ENCODE results near the gene AUTS2. TPM values are rescaled to one million over a fixed set of nuclear protein-coding genes. Genes with fewer than 3 reads are reported as not detected.

Gene AUTS2
- polyA plus RNA-seq, 4 donors = 69.8 to 109 (median 76.8) TPM

- no peak for DNase-seq (ENCODE audit: low read depth in 4 of 4, low spot score in 3 of 4)
Observed at GRCh38 chr7:70676243-70676642, 1078.0 kb downstream of the AUTS2 start.

GRCh38 chr7:70678621-70679251, 1080.5 kb downstream of the AUTS2 start:
- no peak for DNase-seq (ENCODE audit: low read depth in 4 of 4, low spot score in 3 of 4)

GRCh38 chr7:70679661-70680060, 1081.4 kb downstream of the AUTS2 start:
- DNase-seq (ENCODE audit: low read depth in 4 of 4, low spot score in 3 of 4) = no peak

GRCh38 chr7:70680306-70680705, 1082.0 kb downstream of the AUTS2 start:
- no peak for DNase-seq (ENCODE audit: low read depth in 4 of 4, low spot score in 3 of 4)

GRCh38 chr7:70680743-70681468, 1082.6 kb downstream of the AUTS2 start:
- DNase-seq (ENCODE audit: low read depth in 4 of 4, low spot score in 3 of 4) = no peak

- no peak for DNase-seq (ENCODE audit: low read depth in 4 of 4, low spot score in 3 of 4)
Observed at GRCh38 chr7:70681469-70682350, 1083.4 kb downstream of the AUTS2 start.

- DNase-seq (ENCODE audit: low read depth in 4 of 4, low spot score in 3 of 4) = no peak
Observed at GRCh38 chr7:70684173-70684572, 1085.9 kb downstream of the AUTS2 start.

GRCh38 chr7:70693321-70693685, 1095.0 kb downstream of the AUTS2 start:
- peak in 1 of 4 donors; percentile 39 for DNase-seq (ENCODE audit: low read depth in 4 of 4, low spot score in 3 of 4)

GRCh38 chr7:70693686-70694433, 1095.6 kb downstream of the AUTS2 start:
- peak in 3 of 4 donors; percentile 60 to 68 (median 62) for DNase-seq (ENCODE audit: low read depth in 4 of 4, low spot score in 3 of 4)

- peak in 1 of 4 donors; percentile 20 for DNase-seq (ENCODE audit: low read depth in 4 of 4, low spot score in 3 of 4)
Observed at GRCh38 chr7:70694434-70694970, 1096.2 kb downstream of the AUTS2 start.

GRCh38 chr7:70694971-70695794, 1096.9 kb downstream of the AUTS2 start:
- peak in 2 of 4 donors; percentile 28 to 29 for DNase-seq (ENCODE audit: low read depth in 4 of 4, low spot score in 3 of 4)

- no peak for DNase-seq (ENCODE audit: low read depth in 4 of 4, low spot score in 3 of 4)
Observed at GRCh38 chr7:70695795-70696083, 1097.5 kb downstream of the AUTS2 start.

- no peak for DNase-seq (ENCODE audit: low read depth in 4 of 4, low spot score in 3 of 4)
Observed at GRCh38 chr7:70696201-70696754, 1098.0 kb downstream of the AUTS2 start.

- peak in 1 of 4 donors; percentile 33 for DNase-seq (ENCODE audit: low read depth in 4 of 4, low spot score in 3 of 4)
Observed at GRCh38 chr7:70698219-70698832, 1100.1 kb downstream of the AUTS2 start.

- DNase-seq (ENCODE audit: low read depth in 4 of 4, low spot score in 3 of 4) = no peak
Observed at GRCh38 chr7:70699271-70699670, 1101.0 kb downstream of the AUTS2 start.

GRCh38 chr7:70700055-70700940, 1102.0 kb downstream of the AUTS2 start:
- no peak for DNase-seq (ENCODE audit: low read depth in 4 of 4, low spot score in 3 of 4)

GRCh38 chr7:70700941-70701425, 1102.7 kb downstream of the AUTS2 start:
- no peak for DNase-seq (ENCODE audit: low read depth in 4 of 4, low spot score in 3 of 4)

- no peak for DNase-seq (ENCODE audit: low read depth in 4 of 4, low spot score in 3 of 4)
Observed at GRCh38 chr7:70701477-70701876, 1103.2 kb downstream of the AUTS2 start.

Measured in left renal pelvis (tissue), 4 donors.